GM19099 (cell line): ENCODE data around the gene TBC1D13.

Experiments
- POLR2A ChIP-seq: IDR thresholded peaks from 3 replicates; pipeline ENCODE4 v1.6.1; 2011; ENCODE audit warnings: low read depth; ENCODE audit not compliant: insufficient read length; ENCODE audit errors: extremely low read depth

TBC1D13 gene

GRCh38 chr9:128786681-128787601 lies at the start of gene TBC1D13:
Gene TBC1D13 (plus strand): TSS chr9:128787253. CDS start chr9:128787354, 101 bp downstream.
- TF ChIP-seq POLR2A = peak; percentile 78

DNA sequence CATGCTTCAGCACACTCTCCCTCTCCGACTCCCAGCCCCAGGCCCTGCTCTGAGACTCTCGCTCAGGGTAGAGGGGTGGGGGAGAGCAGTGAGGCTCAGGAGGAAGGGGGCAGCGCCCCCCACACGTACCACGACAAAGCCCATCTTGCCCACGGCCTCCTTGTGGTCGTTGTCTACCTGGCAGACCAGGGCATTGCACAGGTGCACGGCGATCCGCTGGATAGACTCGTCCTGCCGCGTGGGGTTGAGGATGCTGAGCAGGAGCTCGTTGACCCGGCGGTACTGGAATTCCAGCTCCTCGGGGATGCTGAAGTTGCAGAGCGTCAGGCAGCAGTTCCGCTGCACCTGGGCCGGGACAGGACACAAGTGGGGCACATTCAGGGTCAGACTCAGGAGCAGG lies 44.7 kb upstream of the TBC1D13 start:
- no peak for TF ChIP-seq POLR2A

GRCh38 chr9:128743421-128743820 lies 43.6 kb upstream of the TBC1D13 start:
- no peak for TF ChIP-seq POLR2A

DNA sequence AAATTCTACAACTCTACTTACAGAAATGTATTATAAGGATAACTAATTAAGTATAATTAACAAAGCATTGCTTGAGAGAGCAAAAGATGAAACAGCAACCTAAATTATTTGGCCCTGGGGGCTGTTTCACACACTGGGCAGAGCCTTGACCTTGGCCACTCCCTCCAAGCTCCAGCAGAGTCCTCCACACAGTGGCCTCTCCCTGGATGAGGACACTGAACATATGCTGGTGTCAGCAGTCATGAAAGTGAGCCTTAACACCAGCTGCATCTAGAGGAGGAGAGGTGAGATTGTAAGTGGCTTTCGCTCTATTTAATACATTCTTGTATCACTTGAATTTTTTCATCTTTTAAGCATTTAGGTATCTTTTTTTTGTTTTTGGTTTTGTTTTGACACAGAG lies 39.8 kb upstream of the TBC1D13 start:
- no peak for TF ChIP-seq POLR2A

DNA sequence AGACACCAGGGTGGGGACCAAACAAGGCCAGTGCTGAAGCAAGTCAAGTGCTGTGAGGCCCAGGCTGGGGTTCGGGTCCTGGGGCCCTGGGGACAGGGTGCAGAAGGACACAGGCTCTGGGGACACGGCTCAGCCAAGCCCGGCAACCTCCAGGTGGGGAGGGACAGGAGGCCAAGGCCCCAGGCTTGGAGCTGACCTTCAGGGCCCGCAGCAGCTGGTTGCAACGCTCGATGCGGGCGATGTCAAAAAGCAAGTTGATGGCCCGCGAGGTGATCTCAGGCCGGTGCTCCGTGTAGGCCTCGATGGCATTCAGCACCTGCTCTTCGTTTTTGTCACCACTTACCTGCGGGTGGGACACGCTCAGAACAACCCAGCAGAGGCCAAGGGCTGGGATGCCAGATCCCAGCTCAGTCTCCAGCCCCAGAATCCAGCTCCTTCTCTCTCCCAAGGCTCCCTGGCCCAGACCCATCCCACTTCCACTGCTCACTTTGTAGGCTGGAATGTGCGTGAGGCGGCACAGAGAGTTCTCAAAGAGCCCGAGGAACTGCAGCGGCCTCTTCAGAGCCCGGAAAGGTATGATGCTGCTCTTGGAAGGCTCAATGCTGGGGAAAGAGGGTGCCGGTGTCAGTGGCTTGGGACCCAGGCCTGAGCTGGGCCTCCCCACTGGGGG lies 36.0 kb upstream of the TBC1D13 start:
- no peak for TF ChIP-seq POLR2A

DNA sequence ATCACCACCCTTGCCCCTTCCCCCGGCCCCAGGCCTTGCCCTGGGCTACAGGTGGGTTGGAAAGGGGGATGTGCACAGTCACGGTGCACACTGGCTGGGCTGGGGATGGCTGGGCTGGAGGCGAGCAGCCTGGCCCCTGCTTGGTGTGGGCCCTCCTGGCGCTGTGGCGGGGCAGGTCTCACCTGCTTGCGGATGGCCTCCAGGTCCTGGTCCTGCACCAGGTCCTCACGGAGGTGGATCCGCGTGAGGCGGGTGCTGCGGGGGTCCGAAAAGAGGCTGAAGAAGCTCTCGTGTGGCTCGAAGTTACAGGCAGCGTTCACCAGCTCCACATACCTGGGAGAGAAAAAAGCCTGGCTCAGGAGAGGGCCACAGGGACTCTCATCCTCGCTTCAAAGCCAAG lies 33.4 kb upstream of the TBC1D13 start:
- TF ChIP-seq POLR2A = no peak

DNA sequence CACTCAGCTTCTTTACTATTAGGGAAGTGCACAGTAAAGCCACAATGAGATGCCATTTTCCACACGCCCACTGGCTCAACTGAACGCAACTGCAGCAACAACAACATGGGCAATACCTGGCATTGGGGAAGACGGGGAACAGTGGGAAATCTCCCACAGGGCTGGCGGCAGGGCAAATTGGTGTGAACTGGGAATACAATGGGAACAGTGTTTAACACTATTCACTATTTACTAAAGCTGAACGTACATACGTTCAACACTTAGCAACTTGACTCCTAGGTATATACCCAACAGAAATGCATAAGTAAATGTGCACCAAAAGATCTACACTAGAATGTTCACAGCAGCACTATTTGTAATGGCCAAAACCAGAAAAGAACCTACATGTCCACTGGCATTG lies 29.5 kb upstream of the TBC1D13 start:
- TF ChIP-seq POLR2A = no peak

GRCh38 chr9:128762671-128763449 lies 24.2 kb upstream of the TBC1D13 start:
- TF ChIP-seq POLR2A = no peak

GRCh38 chr9:128764361-128764760 lies 22.7 kb upstream of the TBC1D13 start:
- no peak for TF ChIP-seq POLR2A

DNA sequence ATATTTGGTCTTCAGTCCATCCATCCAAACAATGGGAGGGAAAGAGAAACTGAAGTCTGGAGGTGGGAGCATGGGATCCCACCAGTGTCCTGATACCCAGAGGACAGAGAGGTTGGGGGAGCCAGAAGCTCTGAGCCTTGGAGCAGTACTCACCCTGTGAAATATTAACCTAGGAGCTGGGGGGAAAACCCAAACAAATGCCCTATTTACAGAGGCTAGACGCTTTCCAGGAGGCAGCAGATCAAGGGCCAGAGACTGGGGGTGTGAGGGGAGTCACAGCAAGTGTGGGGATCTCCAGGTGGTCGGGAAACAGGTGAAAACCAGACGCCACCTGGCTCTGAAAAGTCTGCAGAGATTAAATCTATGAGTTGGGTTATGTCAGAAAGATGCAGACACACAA lies 21.6 kb upstream of the TBC1D13 start:
- TF ChIP-seq POLR2A = no peak

GRCh38 chr9:128768606-128769005 lies 18.4 kb upstream of the TBC1D13 start:
- no peak for TF ChIP-seq POLR2A

- no peak for TF ChIP-seq POLR2A
Measured at GRCh38 chr9:128770286-128771030, 16.6 kb upstream of the TBC1D13 start.

GRCh38 chr9:128771094-128771721 lies 15.8 kb upstream of the TBC1D13 start:
- no peak for TF ChIP-seq POLR2A
